Right kidney (tissue), 1 donor: Measurements from ENCODE around the gene FXYD4.

ENCODE experiments used
- DNase-seq: peaks from one replicate; pipeline ENCODE4 v3.0.0-alpha.2; 2016

The FXYD4 gene

GRCh38 chr10:43396061-43396927, 24.9 kb downstream of the FXYD4 start:
- peak; percentile 88 for DNase-seq

GRCh38 chr10:43396928-43397624, 25.6 kb downstream of the FXYD4 start:
- DNase-seq = peak; percentile 89

- DNase-seq = no peak
Measured at GRCh38 chr10:43398939-43399319, 27.5 kb downstream of the FXYD4 start.

GRCh38 chr10:43399320-43400310, 28.2 kb downstream of the FXYD4 start:
- DNase-seq = no peak

- no peak for DNase-seq
Measured at GRCh38 chr10:43401627-43402026, 30.2 kb downstream of the FXYD4 start.

- DNase-seq = no peak
Measured at GRCh38 chr10:43402176-43402575, 30.7 kb downstream of the FXYD4 start.

- no peak for DNase-seq
Measured at GRCh38 chr10:43402880-43403452, 31.5 kb downstream of the FXYD4 start.

GRCh38 chr10:43403911-43404703, 32.7 kb downstream of the FXYD4 start:
- DNase-seq = no peak

- no peak for DNase-seq
Measured at GRCh38 chr10:43404704-43405084, 33.3 kb downstream of the FXYD4 start.

GRCh38 chr10:43407148-43407575, 35.7 kb downstream of the FXYD4 start:
- no peak for DNase-seq

- peak; percentile 87 for DNase-seq
Measured at GRCh38 chr10:43407576-43408330, 36.3 kb downstream of the FXYD4 start.

GRCh38 chr10:43408331-43408709, 36.9 kb downstream of the FXYD4 start:
- no peak for DNase-seq

GRCh38 chr10:43408710-43409384, 37.4 kb downstream of the FXYD4 start, which contains the start of gene HNRNPF:
Gene HNRNPF, minus strand, starts transcription at chr10:43409186. Its CDS starts 21,302 bp downstream, at chr10:43387884.
- DNase-seq = peak; percentile 98

- DNase-seq = peak; percentile 81
Measured at GRCh38 chr10:43409385-43410109, 38.1 kb downstream of the FXYD4 start.

GRCh38 chr10:43410345-43410744, 38.9 kb downstream of the FXYD4 start:
- DNase-seq = no peak

- no peak for DNase-seq
Measured at GRCh38 chr10:43411536-43411935, 40.1 kb downstream of the FXYD4 start.

GRCh38 chr10:43415544-43415943, 44.1 kb downstream of the FXYD4 start:
- DNase-seq = no peak

- DNase-seq = no peak
Measured at GRCh38 chr10:43417950-43418768, 46.7 kb downstream of the FXYD4 start.
